ENCODE results near the gene CXorf58. TPM values are rescaled to one million over a fixed set of nuclear protein-coding genes. Genes with fewer than 3 reads are reported as not detected.
"Not testable (repeated sequence)": the region's sequence is repeated elsewhere in the genome, so short reads cannot be mapped to it uniquely, and the experiment has no call there.

CXorf58 gene
- total RNA-seq (not detected), polyA plus RNA-seq (not detected)

- peak; percentile 92 to 94 for ATAC-seq (ENCODE audit: low read depth in 2 of 2)
- H3K9me3 ChIP-seq (ENCODE audit: control insufficient read depth in 2 of 2, low read length in 2 of 2), result no peaks in the 10 kb centered on the region
- peak within 1 kb of the TSS; percentile 86 for H3K4me3 ChIP-seq (ENCODE audit: low read depth, low read length)
Observed at GRCh38 chrX:23907498-23908218, at the start of gene CXorf58, which contains the start of gene APOO. Gene CXorf58 (plus strand): TSS chrX:23908006. CDS start chrX:23910303, 2,297 bp downstream. Gene APOO (minus strand): TSS chrX:23907938. CDS start chrX:23907702, 236 bp downstream.

GRCh38 chrX:23859238-23859637, 48.6 kb upstream of the CXorf58 start:
- H3K4me1 Mint-ChIP-seq, result peaks cover 0 to 22% (median 12%) of the 10 kb centered on the region in 4 donors
- not testable (repeated sequence) for H3K9me3 Mint-ChIP-seq; H3K27me3 Mint-ChIP-seq; H3K4me1 ChIP-seq (ENCODE audit: control insufficient read depth, insufficient read depth, low read length, poor library complexity, severe bottlenecking); H3K27ac Mint-ChIP-seq; ATAC-seq (ENCODE audit: low read depth in 2 of 2); H3K36me3 ChIP-seq (ENCODE audit: control insufficient read depth, insufficient read depth, low read length); H3K36me3 Mint-ChIP-seq; H3K27ac ChIP-seq (ENCODE audit: insufficient read depth, low read length, poor library complexity, severe bottlenecking); H3K27me3 ChIP-seq (ENCODE audit: control insufficient read depth, insufficient read depth, low read length); H3K4me3 ChIP-seq (ENCODE audit: low read depth, low read length); H3K4me3 Mint-ChIP-seq; H3K9me3 ChIP-seq (ENCODE audit: control insufficient read depth in 2 of 2, low read length in 2 of 2); DNase-seq

More at GRCh38 chrX:23907498-23908218, at the start of gene CXorf58, which contains the start of gene APOO:
- Mint-ChIP-seq H3K36me3 (no peaks in the 10 kb centered on the region), H3K27me3 (no peaks in the 10 kb centered on the region), H3K9me3 (no peaks in the 10 kb centered on the region), H3K4me3 (peak within 1 kb of the TSS; percentile 85 to 96 (median 88)), H3K4me1 (peaks cover 0 to 20% (median 13%) of the 10 kb centered on the region in 4 donors), H3K27ac (peak within 1 kb of the TSS; percentile 70 to 93 (median 84))
- peak within 1 kb of the TSS; percentile 90 for H3K27ac ChIP-seq (ENCODE audit: insufficient read depth, low read length, poor library complexity, severe bottlenecking)
- H3K4me1 ChIP-seq (ENCODE audit: control insufficient read depth, insufficient read depth, low read length, poor library complexity, severe bottlenecking), result peaks cover 19% of the 10 kb centered on the region
- H3K36me3 ChIP-seq (ENCODE audit: control insufficient read depth, insufficient read depth, low read length), result no peaks in the 10 kb centered on the region
- DNase-seq, result peak; percentile 84 to 95 (median 92)
- no peaks in the 10 kb centered on the region for H3K27me3 ChIP-seq (ENCODE audit: control insufficient read depth, insufficient read depth, low read length)

- ATAC-seq (ENCODE audit: low read depth in 2 of 2), result peak; percentile 34 to 79
- peaks cover 0 to 22% (median 12%) of the 10 kb centered on the region in 4 donors for H3K4me1 Mint-ChIP-seq
Observed at GRCh38 chrX:23861215-23861896, 46.5 kb upstream of the CXorf58 start.

GRCh38 chrX:23861952-23862351, 45.9 kb upstream of the CXorf58 start:
- Mint-ChIP-seq H3K4me1 (peaks cover 0 to 22% (median 12%) of the 10 kb centered on the region in 4 donors), H3K4me3 (peak overlapping the region in 2 of 4 donors; percentile 36 to 62), H3K27ac (peak overlapping the region; percentile 46 to 88 (median 56))
- not testable (repeated sequence) for H3K9me3 Mint-ChIP-seq; H3K27me3 ChIP-seq (ENCODE audit: control insufficient read depth, insufficient read depth, low read length); H3K4me3 ChIP-seq (ENCODE audit: low read depth, low read length); H3K9me3 ChIP-seq (ENCODE audit: control insufficient read depth in 2 of 2, low read length in 2 of 2); ATAC-seq (ENCODE audit: low read depth in 2 of 2); H3K4me1 ChIP-seq (ENCODE audit: control insufficient read depth, insufficient read depth, low read length, poor library complexity, severe bottlenecking); H3K27ac ChIP-seq (ENCODE audit: insufficient read depth, low read length, poor library complexity, severe bottlenecking); H3K27me3 Mint-ChIP-seq; H3K36me3 Mint-ChIP-seq; H3K36me3 ChIP-seq (ENCODE audit: control insufficient read depth, insufficient read depth, low read length)
- peak in 1 of 3 donors; percentile 50 for DNase-seq

More at GRCh38 chrX:23861215-23861896, 46.5 kb upstream of the CXorf58 start:
- DNase-seq, result peak in 1 of 3 donors; percentile 42
- H3K4me1 ChIP-seq (ENCODE audit: control insufficient read depth, insufficient read depth, low read length, poor library complexity, severe bottlenecking), result no peaks in the 10 kb centered on the region
- H3K27me3 ChIP-seq (ENCODE audit: control insufficient read depth, insufficient read depth, low read length), result no peaks in the 10 kb centered on the region
- Mint-ChIP-seq H3K27ac (peak overlapping the region; percentile 56 to 88 (median 75)), H3K9me3 (peaks cover 0 to 1% (median 0%) of the 10 kb centered on the region in 7 donors), H3K27me3 (no peaks in the 10 kb centered on the region), H3K4me3 (peak overlapping the region in 2 of 4 donors; percentile 36 to 62), H3K36me3 (peaks cover 5% of the 10 kb centered on the region)
- no peak overlapping the region for H3K27ac ChIP-seq (ENCODE audit: insufficient read depth, low read length, poor library complexity, severe bottlenecking)
- no peak overlapping the region for H3K4me3 ChIP-seq (ENCODE audit: low read depth, low read length)
- H3K36me3 ChIP-seq (ENCODE audit: control insufficient read depth, insufficient read depth, low read length), result peaks cover 4% of the 10 kb centered on the region
- no peaks in the 10 kb centered on the region for H3K9me3 ChIP-seq (ENCODE audit: control insufficient read depth in 2 of 2, low read length in 2 of 2)

- no peak for ATAC-seq (ENCODE audit: low read depth in 2 of 2)
Observed at GRCh38 chrX:23864742-23865326, 43.0 kb upstream of the CXorf58 start.

GRCh38 chrX:23870041-23870440, 37.8 kb upstream of the CXorf58 start:
- Histone ChIP-seq H3K4me1 (ENCODE audit: control insufficient read depth, insufficient read depth, low read length, poor library complexity, severe bottlenecking) (no peaks in the 10 kb centered on the region), H3K4me3 (ENCODE audit: low read depth, low read length) (no peak overlapping the region), H3K36me3 (ENCODE audit: control insufficient read depth, insufficient read depth, low read length) (no peaks in the 10 kb centered on the region), H3K27ac (ENCODE audit: insufficient read depth, low read length, poor library complexity, severe bottlenecking) (no peak overlapping the region), H3K27me3 (ENCODE audit: control insufficient read depth, insufficient read depth, low read length) (no peaks in the 10 kb centered on the region), H3K9me3 (ENCODE audit: control insufficient read depth in 2 of 2, low read length in 2 of 2) (no peaks in the 10 kb centered on the region)
- Mint-ChIP-seq H3K9me3 (peaks cover 0 to 2% (median 0%) of the 10 kb centered on the region in 7 donors), H3K4me3 (no peak overlapping the region), H3K27me3 (no peaks in the 10 kb centered on the region), H3K4me1 (peaks cover 0 to 2% (median 0%) of the 10 kb centered on the region in 4 donors), H3K27ac (no peak overlapping the region), H3K36me3 (peaks cover 4% of the 10 kb centered on the region)
- DNase-seq, result no peak
- no peak for ATAC-seq (ENCODE audit: low read depth in 2 of 2)

More at GRCh38 chrX:23864742-23865326, 43.0 kb upstream of the CXorf58 start:
- Histone ChIP-seq H3K36me3 (ENCODE audit: control insufficient read depth, insufficient read depth, low read length) (no peaks in the 10 kb centered on the region), H3K27ac (ENCODE audit: insufficient read depth, low read length, poor library complexity, severe bottlenecking) (no peak overlapping the region), H3K4me3 (ENCODE audit: low read depth, low read length) (no peak overlapping the region), H3K9me3 (ENCODE audit: control insufficient read depth in 2 of 2, low read length in 2 of 2) (no peaks in the 10 kb centered on the region), H3K27me3 (ENCODE audit: control insufficient read depth, insufficient read depth, low read length) (no peaks in the 10 kb centered on the region), H3K4me1 (ENCODE audit: control insufficient read depth, insufficient read depth, low read length, poor library complexity, severe bottlenecking) (no peaks in the 10 kb centered on the region)
- no peak overlapping the region for H3K4me3 Mint-ChIP-seq
- peaks cover 0 to 1% (median 0%) of the 10 kb centered on the region in 7 donors for H3K9me3 Mint-ChIP-seq
- no peak for DNase-seq
- no peaks in the 10 kb centered on the region for H3K36me3 Mint-ChIP-seq
- H3K27ac Mint-ChIP-seq, result peak overlapping the region in 1 of 3 donors; percentile 56
- H3K27me3 Mint-ChIP-seq, result no peaks in the 10 kb centered on the region
- peaks cover 0 to 22% (median 12%) of the 10 kb centered on the region in 4 donors for H3K4me1 Mint-ChIP-seq

GRCh38 chrX:23871905-23872546, 35.8 kb upstream of the CXorf58 start:
- H3K27ac Mint-ChIP-seq, result no peak overlapping the region
- peaks cover 0 to 2% (median 0%) of the 10 kb centered on the region in 7 donors for H3K9me3 Mint-ChIP-seq
- H3K27me3 ChIP-seq (ENCODE audit: control insufficient read depth, insufficient read depth, low read length), result no peaks in the 10 kb centered on the region
- DNase-seq (no peak), ATAC-seq (ENCODE audit: low read depth in 2 of 2) (no peak)
- H3K36me3 ChIP-seq (ENCODE audit: control insufficient read depth, insufficient read depth, low read length), result no peaks in the 10 kb centered on the region
- H3K4me1 ChIP-seq (ENCODE audit: control insufficient read depth, insufficient read depth, low read length, poor library complexity, severe bottlenecking), result no peaks in the 10 kb centered on the region
- H3K27ac ChIP-seq (ENCODE audit: insufficient read depth, low read length, poor library complexity, severe bottlenecking), result no peak overlapping the region
- no peaks in the 10 kb centered on the region for H3K27me3 Mint-ChIP-seq
- no peak overlapping the region for H3K4me3 ChIP-seq (ENCODE audit: low read depth, low read length)
- H3K9me3 ChIP-seq (ENCODE audit: control insufficient read depth in 2 of 2, low read length in 2 of 2), result no peaks in the 10 kb centered on the region
- peaks cover 4% of the 10 kb centered on the region for H3K36me3 Mint-ChIP-seq
- H3K4me3 Mint-ChIP-seq, result no peak overlapping the region
- peaks cover 0 to 2% (median 0%) of the 10 kb centered on the region in 4 donors for H3K4me1 Mint-ChIP-seq

All from CD4-positive, CD25-positive, alpha-beta regulatory T cell (primary cell).